ENCODE data around the gene PABPC1L.

- TF ChIP-seq CTCF (optimal IDR thresholded peaks at IDR 0.05 in 1 of 3, IDR thresholded peaks at IDR 0.05 in 1 of 3, conservative IDR thresholded peaks at IDR 0.05 in 1 of 3; ENCODE audit: extremely low read depth in 1 of 3, insufficient read depth in 2 of 3, low read length in 3 of 3) (no peak), EZH2 (IDR thresholded peaks at IDR 0.05; ENCODE audit: low read length) (no peak)
These were observed 24.9 kb upstream of the PABPC1L start for GRCh38 chr20:44884907-44885391.

Measured in keratinocyte (primary cell).